AML-193 (cell line): ENCODE data around the gene FGD5.

Experiments
- DNase-seq, 2 experiments: peaks; one replicate each; lab custom pipeline; 2025; lab: John Stamatoyannopoulos, UW

FGD5 gene

GRCh38 chr3:14787630-14788029 is 31.1 kb upstream of the FGD5 start:
- no peak for DNase-seq

- no peak for DNase-seq
These were observed 30.1 kb upstream of the FGD5 start for GRCh38 chr3:14788644-14789043.

GRCh38 chr3:14789221-14789620 is 29.5 kb upstream of the FGD5 start:
- no peak for DNase-seq

GRCh38 chr3:14789640-14790285 is 29.0 kb upstream of the FGD5 start:
- no peak for DNase-seq

- DNase-seq, result peak; percentile 37 to 57
These were observed 27.3 kb upstream of the FGD5 start for GRCh38 chr3:14791343-14791945.

- no peak for DNase-seq
These were observed 26.1 kb upstream of the FGD5 start for GRCh38 chr3:14792691-14793121.

GRCh38 chr3:14793126-14793857 is 25.5 kb upstream of the FGD5 start:
- DNase-seq, result no peak

- DNase-seq, result no peak
These were observed 24.9 kb upstream of the FGD5 start for GRCh38 chr3:14793858-14794234.

- no peak for DNase-seq
These were observed 24.3 kb upstream of the FGD5 start for GRCh38 chr3:14794435-14794834.

GRCh38 chr3:14795996-14796395 is 22.8 kb upstream of the FGD5 start:
- DNase-seq, result no peak

- DNase-seq, result no peak
These were observed 22.2 kb upstream of the FGD5 start for GRCh38 chr3:14796403-14797077.

- no peak for DNase-seq
These were observed 21.0 kb upstream of the FGD5 start for GRCh38 chr3:14797731-14798130.

- DNase-seq, result no peak
These were observed 20.5 kb upstream of the FGD5 start for GRCh38 chr3:14798231-14798630.

- DNase-seq, result no peak
These were observed 19.6 kb upstream of the FGD5 start for GRCh38 chr3:14799146-14799545.

- DNase-seq, result no peak
These were observed 17.7 kb upstream of the FGD5 start for GRCh38 chr3:14801031-14801430.

- no peak for DNase-seq
These were observed 16.9 kb upstream of the FGD5 start for GRCh38 chr3:14801668-14802380.

- DNase-seq, result no peak
These were observed 16.4 kb upstream of the FGD5 start for GRCh38 chr3:14802381-14802731.

GRCh38 chr3:14803101-14803980 is 15.4 kb upstream of the FGD5 start:
- DNase-seq, result no peak

GRCh38 chr3:14803981-14804834 is 14.6 kb upstream of the FGD5 start:
- no peak for DNase-seq
